WERI-Rb-1 (cell line): ENCODE data around the gene PSMD14.
"Not testable (repeated sequence)": the region's sequence is repeated elsewhere in the genome, so short reads cannot be mapped to it uniquely, and the experiment has no call there.

Source experiments
- DNase-seq: peaks from one replicate; pipeline ENCODE4 v3.0.0-alpha.2; 2020
- H3K27ac ChIP-seq: fragments of 250-450 bp; sonication (Bioruptor Pico); 2 replicates; pipeline ENCODE4 v1.5.1; 2020; ENCODE audit warnings: mild to moderate bottlenecking, moderate library complexity
- H3K27me3 ChIP-seq: fragments of 250-450 bp; sonication (Bioruptor Pico); 2 replicates; pipeline ENCODE4 v1.5.1; 2021; ENCODE audit warnings: mild to moderate bottlenecking, low read depth, moderate library complexity; ENCODE audit not compliant: insufficient read depth, severe bottlenecking
- H3K36me3 ChIP-seq: fragments of 250-450 bp; sonication (Bioruptor Pico); 2 replicates; pipeline ENCODE4 v1.5.1; 2020; ENCODE audit warnings: mild to moderate bottlenecking, moderate library complexity
- H3K4me3 ChIP-seq: 2 replicates; pipeline ENCODE4 v1.5.1; 2011; ENCODE audit warnings: low read depth, mild to moderate bottlenecking, control low read depth, low read length
- H3K9me3 ChIP-seq: fragments of 250-450 bp; sonication (Bioruptor Pico); 2 replicates; pipeline ENCODE4 v1.5.1; 2021; ENCODE audit warnings: mild to moderate bottlenecking, moderate library complexity; ENCODE audit not compliant: severe bottlenecking
- CTCF ChIP-seq: IDR thresholded peaks from 2 replicates; pipeline ENCODE4 v1.5.1; 2011; ENCODE audit warnings: low read depth, mild to moderate bottlenecking, control low read depth, inconsistent platforms, low read length

Gene PSMD14

GRCh38 chr2:161353543-161353942 lies 45.3 kb downstream of the PSMD14 start:
- H3K9me3 ChIP-seq, result no peaks in the 10 kb centered on the region
- no peak overlapping the region for H3K27ac ChIP-seq

DNA sequence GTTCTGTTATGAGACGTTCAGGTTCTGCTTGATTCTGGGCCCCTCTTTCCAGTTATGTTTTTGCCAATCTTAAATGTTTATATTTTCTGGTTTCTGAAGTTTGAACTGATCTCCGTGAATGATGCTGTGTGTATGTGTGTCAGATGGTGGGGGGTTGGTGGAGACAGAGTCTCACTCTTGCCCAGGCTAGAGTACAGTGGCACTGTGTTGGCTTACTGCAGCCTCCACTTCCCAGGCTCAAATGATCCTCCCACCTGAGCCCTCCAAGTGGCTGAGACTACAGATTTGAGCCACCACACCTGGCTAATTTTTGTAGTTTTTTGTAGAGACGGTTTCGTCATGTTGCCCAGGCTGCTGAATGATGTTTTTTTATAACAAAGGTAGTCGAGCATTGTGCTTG lies 45.9 kb downstream of the PSMD14 start:
- no peak for DNase-seq
- Histone ChIP-seq H3K4me3 (no peak overlapping the region), H3K36me3 (no peaks in the 10 kb centered on the region), H3K9me3 (no peaks in the 10 kb centered on the region), H3K27me3 (no peaks in the 10 kb centered on the region), H3K27ac (no peak overlapping the region)
- no peak for TF ChIP-seq CTCF

More at GRCh38 chr2:161353543-161353942, 45.3 kb downstream of the PSMD14 start:
- no peak for DNase-seq
- Histone ChIP-seq H3K36me3 (no peaks in the 10 kb centered on the region), H3K27me3 (no peaks in the 10 kb centered on the region), H3K4me3 (no peak overlapping the region)
- TF ChIP-seq CTCF, result no peak

- Histone ChIP-seq H3K27me3 (no peaks in the 10 kb centered on the region), H3K9me3 (no peaks in the 10 kb centered on the region), H3K36me3 (no peaks in the 10 kb centered on the region), H3K27ac (no peak overlapping the region), H3K4me3 (no peak overlapping the region)
- no peak for TF ChIP-seq CTCF
- no peak for DNase-seq
Observed at GRCh38 chr2:161355106-161355505, 46.9 kb downstream of the PSMD14 start.

DNA sequence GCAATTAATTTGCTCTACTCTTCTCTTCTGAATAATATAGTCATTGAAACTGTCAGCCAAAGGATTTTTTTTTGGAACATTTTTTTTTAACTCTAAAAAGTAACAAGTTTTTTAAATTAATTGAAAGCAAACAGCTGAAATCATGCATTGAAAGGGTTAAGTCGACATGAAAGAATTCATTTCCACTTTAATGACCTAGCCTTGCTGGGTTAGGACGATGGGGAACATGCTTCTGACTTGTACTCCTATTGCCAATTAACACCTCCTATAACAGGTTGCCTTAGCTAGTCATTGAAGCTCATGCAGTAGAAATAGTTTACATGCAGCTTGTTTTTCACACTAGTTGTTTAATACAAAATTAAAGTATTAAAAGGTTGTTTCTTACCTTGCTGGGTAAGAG lies 47.8 kb downstream of the PSMD14 start:
- Histone ChIP-seq H3K9me3 (no peaks in the 10 kb centered on the region), H3K27ac (no peak overlapping the region), H3K36me3 (no peaks in the 10 kb centered on the region), H3K27me3 (no peaks in the 10 kb centered on the region), H3K4me3 (no peak overlapping the region)
- no peak for TF ChIP-seq CTCF
- no peak for DNase-seq

DNA sequence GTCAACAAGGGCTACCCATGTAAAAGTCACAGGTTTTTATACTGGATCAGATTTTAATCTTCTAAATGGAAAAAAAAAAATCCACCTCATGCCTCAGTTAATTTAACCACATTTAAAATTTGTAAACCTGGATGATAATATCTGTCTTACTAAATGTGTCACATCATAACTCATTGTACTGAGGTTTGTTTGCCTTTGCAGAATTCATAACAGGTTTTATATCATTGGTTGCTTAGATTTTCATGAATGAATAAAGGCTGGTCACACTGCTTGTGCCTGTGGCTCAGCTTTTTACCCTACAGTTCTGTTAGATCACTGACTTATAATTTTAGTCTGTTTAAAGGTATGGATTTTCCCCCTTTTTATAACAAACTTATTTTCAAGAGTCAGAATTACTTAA lies 48.9 kb downstream of the PSMD14 start:
- no peak for TF ChIP-seq CTCF
- H3K27ac ChIP-seq, result no peak overlapping the region
- H3K36me3 ChIP-seq, result no peaks in the 10 kb centered on the region
- H3K9me3 ChIP-seq, result peaks cover 1% of the 10 kb centered on the region
- H3K4me3 ChIP-seq, result no peak overlapping the region
- H3K27me3 ChIP-seq, result no peaks in the 10 kb centered on the region
- no peak for DNase-seq

- Histone ChIP-seq H3K4me3 (no peak overlapping the region), H3K9me3 (peaks cover 3% of the 10 kb centered on the region), H3K36me3 (no peaks in the 10 kb centered on the region), H3K27ac (no peak overlapping the region), H3K27me3 (no peaks in the 10 kb centered on the region)
- TF ChIP-seq CTCF, result no peak
- DNase-seq, result no peak
Observed at GRCh38 chr2:161358838-161359237, 50.6 kb downstream of the PSMD14 start.

DNA sequence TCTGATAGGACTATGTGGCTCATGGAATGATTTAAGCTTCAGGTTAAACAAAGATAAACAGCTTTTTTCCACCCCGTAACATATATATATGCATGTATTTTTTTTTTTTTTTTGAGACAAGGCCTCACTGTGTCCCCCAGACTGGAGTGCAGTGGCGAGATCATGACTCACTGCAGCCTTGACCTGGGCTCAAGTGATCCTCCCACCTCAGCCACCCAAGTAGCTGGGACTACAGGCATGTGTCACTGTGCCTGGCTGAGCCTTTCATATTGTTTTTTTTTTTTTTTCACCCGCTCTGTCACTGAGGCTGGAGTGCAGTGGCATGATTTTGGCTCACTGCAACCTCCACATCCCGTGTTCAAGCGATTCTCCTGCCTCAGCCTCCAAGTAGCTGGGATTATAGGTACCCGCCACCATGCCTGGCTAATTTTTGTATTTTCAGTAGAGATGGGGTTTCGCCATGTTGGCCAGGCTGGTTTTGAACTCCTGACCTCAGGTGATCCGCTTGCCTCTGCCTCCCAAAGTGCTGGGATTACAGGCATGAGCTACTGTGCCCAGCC lies 52.0 kb downstream of the PSMD14 start:
- DNase-seq, H3K27me3 ChIP-seq, H3K9me3 ChIP-seq, H3K27ac ChIP-seq, H3K36me3 ChIP-seq, H3K4me3 ChIP-seq: not testable (repeated sequence)
